A673 (cell line): ENCODE measurements around the gene CACNB1. TPM values are rescaled to one million over a fixed set of nuclear protein-coding genes. Genes with fewer than 3 reads are reported as not detected.

Experiments
- BruUV-seq: library from RNA; stranded (reverse); fragments of 400-500 nt; replicated peaks from 2 replicates; lab custom pipeline; 2021; lab: Mats Ljungman, UMichigan
- CTCF ChIA-PET: fragments of 300-600 bp; sonication (Branson Sonifier 250); formaldehyde crosslinking; loops from one replicate; lab custom pipeline; 2022; ENCODE audit warnings: antibody characterized with exemption; lab: Charles Lee
- POLR2A ChIA-PET: fragments of 300-600 bp; sonication (Branson Sonifier 250); formaldehyde crosslinking; loops from one replicate; lab custom pipeline; 2022; ENCODE audit warnings: antibody characterized with exemption; ENCODE audit not compliant: low non-redundant PET; lab: Charles Lee
- DNase-seq: peaks from one replicate; pipeline ENCODE4 v3.0.0-alpha.2; 2015; ENCODE audit warnings: low spot score
- H3K27ac ChIP-seq: fragments of 200-600 bp; sonication (generic); 2 replicates; pipeline ENCODE4 v1.5.1; 2016; ENCODE audit warnings: mixed run types, low read depth, mild to moderate bottlenecking, mixed read lengths, antibody characterized with exemption, low read length; ENCODE audit not compliant: poor library complexity, severe bottlenecking
- H3K27me3 ChIP-seq: fragments of 200-600 bp; sonication (generic); replicated peaks from 2 replicates; pipeline ENCODE4 v1.6.1; 2017; ENCODE audit warnings: mixed run types, low read depth, mild to moderate bottlenecking, mixed read lengths, antibody characterized with exemption, low read length; ENCODE audit not compliant: insufficient read depth, poor library complexity
- H3K36me3 ChIP-seq: fragments of 200-600 bp; sonication (generic); 2 replicates; pipeline ENCODE4 v1.6.1; 2016; ENCODE audit warnings: mixed run types, mild to moderate bottlenecking, mixed read lengths, antibody characterized with exemption, low read length; ENCODE audit not compliant: insufficient read depth, poor library complexity, severe bottlenecking
- H3K4me1 ChIP-seq: fragments of 200-600 bp; sonication (generic); 2 replicates; pipeline ENCODE4 v1.6.1; 2017; ENCODE audit warnings: mixed run types, mild to moderate bottlenecking, mixed read lengths, antibody characterized with exemption, low read length; ENCODE audit not compliant: insufficient read depth, poor library complexity, severe bottlenecking
- H3K4me3 ChIP-seq: fragments of 200-600 bp; sonication (generic); 2 replicates; pipeline ENCODE4 v1.5.1; 2016; ENCODE audit warnings: low read depth, mixed run types, mild to moderate bottlenecking, mixed read lengths, low read length; ENCODE audit not compliant: poor library complexity, severe bottlenecking
- H3K9me3 ChIP-seq: fragments of 200-600 bp; sonication (generic); 2 replicates; pipeline ENCODE4 v1.6.1; 2016; ENCODE audit warnings: mixed run types, low read depth, mild to moderate bottlenecking, mixed read lengths, antibody characterized with exemption, low read length; ENCODE audit not compliant: poor library complexity, severe bottlenecking
- EZH2 ChIP-seq: fragments of 200-600 bp; sonication (generic); IDR thresholded peaks from 2 replicates; pipeline ENCODE4 v1.6.1; 2017; ENCODE audit warnings: borderline replicate concordance, low read depth, mild to moderate bottlenecking, mixed read lengths, antibody characterized with exemption, low read length; ENCODE audit not compliant: poor library complexity, severe bottlenecking
- intact Hi-C: fragments of 100-400 bp; cut with micrococcal nuclease; formaldehyde crosslinking; loops from one replicate; pipeline ENCODE4 v1.10.0; 2022; ENCODE audit not compliant: unreplicated experiment
- total RNA-seq: library from RNA; stranded (reverse); gene quantifications from 2 replicates; pipeline ENCODE4 v1.2.3, GENCODE V29; 2021
- TF ChIP-seq, protein P1 (sequence below): fragments of 300-800, 200-600 bp; sonication (generic); conservative IDR thresholded peaks from 2 replicates; pipeline ENCODE4 v1.5.1; 2017; ENCODE audit warnings: low read depth, mild to moderate bottlenecking, antibody characterized with exemption, low read length, moderate library complexity, mixed read lengths

The CACNB1 gene
- total RNA-seq, 1 experiment from 2014 or later = 8.0 TPM

GRCh38 chr17:39210093-39210434 lies 12.6 kb upstream of the CACNB1 start:
- no peak for TF ChIP-seq EZH2
- TF ChIP-seq, protein P1, sequence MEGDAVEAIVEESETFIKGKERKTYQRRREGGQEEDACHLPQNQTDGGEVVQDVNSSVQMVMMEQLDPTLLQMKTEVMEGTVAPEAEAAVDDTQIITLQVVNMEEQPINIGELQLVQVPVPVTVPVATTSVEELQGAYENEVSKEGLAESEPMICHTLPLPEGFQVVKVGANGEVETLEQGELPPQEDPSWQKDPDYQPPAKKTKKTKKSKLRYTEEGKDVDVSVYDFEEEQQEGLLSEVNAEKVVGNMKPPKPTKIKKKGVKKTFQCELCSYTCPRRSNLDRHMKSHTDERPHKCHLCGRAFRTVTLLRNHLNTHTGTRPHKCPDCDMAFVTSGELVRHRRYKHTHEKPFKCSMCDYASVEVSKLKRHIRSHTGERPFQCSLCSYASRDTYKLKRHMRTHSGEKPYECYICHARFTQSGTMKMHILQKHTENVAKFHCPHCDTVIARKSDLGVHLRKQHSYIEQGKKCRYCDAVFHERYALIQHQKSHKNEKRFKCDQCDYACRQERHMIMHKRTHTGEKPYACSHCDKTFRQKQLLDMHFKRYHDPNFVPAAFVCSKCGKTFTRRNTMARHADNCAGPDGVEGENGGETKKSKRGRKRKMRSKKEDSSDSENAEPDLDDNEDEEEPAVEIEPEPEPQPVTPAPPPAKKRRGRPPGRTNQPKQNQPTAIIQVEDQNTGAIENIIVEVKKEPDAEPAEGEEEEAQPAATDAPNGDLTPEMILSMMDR = no peak

DNA sequence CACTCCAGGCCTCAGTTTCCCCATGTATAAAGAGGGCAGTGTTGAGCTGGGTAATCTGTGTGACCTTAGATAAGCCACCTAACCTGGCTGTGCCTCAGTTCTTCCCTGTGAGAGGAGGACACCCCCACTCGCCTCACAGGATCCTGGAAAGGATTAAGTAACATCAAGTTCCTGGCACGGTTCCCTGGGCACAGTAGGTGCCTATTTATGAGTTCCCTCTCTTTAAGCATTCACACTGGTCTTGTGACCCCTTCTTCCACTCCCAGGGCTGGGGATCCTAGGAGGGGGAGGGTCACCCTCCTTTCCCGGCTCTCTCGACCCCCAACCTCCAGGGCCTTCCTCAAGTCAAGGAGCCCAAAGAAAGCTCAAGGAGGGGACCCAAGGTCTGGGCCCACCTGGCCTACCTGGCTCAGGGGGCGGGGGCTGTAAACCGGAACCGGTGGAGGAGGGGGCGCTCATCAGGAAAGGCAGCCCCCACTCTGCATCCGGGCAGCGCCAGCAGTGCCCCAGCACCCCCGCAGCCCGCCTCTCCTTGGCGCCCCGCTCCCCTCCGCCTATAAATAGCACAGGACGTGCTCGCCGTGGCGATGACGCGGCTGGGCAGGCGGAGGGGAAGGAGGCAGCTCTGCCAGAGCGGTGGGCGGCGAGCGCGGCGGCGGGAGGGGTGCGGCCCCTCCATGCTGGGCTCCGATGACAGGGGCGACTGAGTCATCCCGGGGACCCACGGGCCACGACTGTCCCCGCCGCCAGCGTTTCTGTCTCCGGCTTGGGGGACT lies 12.0 kb upstream of the CACNB1 start:
- H3K27me3 ChIP-seq = no peaks in the 10 kb centered on the region
- H3K4me3 ChIP-seq = peak overlapping the region; percentile 32
- BruUV-seq = no TSS peak
- TF ChIP-seq, protein P1 = no peak
- TF ChIP-seq EZH2 = no peak
- peak; percentile 71 for DNase-seq
- no peaks in the 10 kb centered on the region for H3K36me3 ChIP-seq
- H3K27ac ChIP-seq = peak overlapping the region; percentile 82
- intact Hi-C loops = no loop called here
- peaks cover 22% of the 10 kb centered on the region for H3K4me1 ChIP-seq
- ChIA-PET CTCF (interaction anchor here (1.0 to 3.7 kb wide), 4 partner anchors 23 to 36 kb away, joined by 3 to 40 read pairs (median 4); no protein-coding TSS in a partner anchor), POLR2A (interaction anchor here (0.7 to 1.1 kb wide), 2 partner anchors 10 to 458 kb away, joined by 3 to 6 read pairs; partner anchors contain the start of gene RPL19)
- no peaks in the 10 kb centered on the region for H3K9me3 ChIP-seq

More at GRCh38 chr17:39210093-39210434, 12.6 kb upstream of the CACNB1 start:
- no peaks in the 10 kb centered on the region for H3K36me3 ChIP-seq
- DNase-seq = no peak
- H3K27me3 ChIP-seq = no peaks in the 10 kb centered on the region
- peak overlapping the region; percentile 82 for H3K27ac ChIP-seq
- H3K4me1 ChIP-seq = peaks cover 22% of the 10 kb centered on the region
- BruUV-seq = no TSS peak
- H3K4me3 ChIP-seq = peak overlapping the region; percentile 32
- ChIA-PET POLR2A (interaction anchor here (1.1 kb wide), 1 partner anchor 10 kb away, joined by 6 read pairs; the partner anchor contains the start of gene RPL19), CTCF (no interaction called here)
- intact Hi-C loops = no loop called here
- H3K9me3 ChIP-seq = no peaks in the 10 kb centered on the region

DNA sequence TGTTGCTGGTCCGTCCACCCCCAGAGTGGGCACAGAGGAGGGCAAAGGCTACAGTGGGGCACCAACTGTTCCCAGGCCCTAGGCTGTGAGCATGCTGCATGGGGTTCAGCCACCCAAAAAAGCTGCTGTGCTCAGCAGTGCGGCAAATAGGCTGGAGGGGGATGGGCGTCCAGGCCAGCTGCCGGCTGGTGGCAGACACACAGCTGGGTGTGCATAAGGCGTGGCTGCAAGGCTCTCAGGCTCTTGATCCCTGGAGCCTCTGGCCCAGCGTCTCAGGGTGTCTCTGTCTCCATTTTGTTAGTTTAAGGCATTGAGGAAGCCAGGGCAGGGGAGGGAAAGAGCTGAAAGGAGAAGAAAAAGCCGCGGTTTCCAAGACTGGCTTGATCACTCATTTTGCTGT lies 11.4 kb upstream of the CACNB1 start:
- ChIA-PET POLR2A (interaction anchor here (0.6 to 1.1 kb wide), 3 partner anchors 9 to 459 kb away, joined by 3 to 6 read pairs (median 4); partner anchors contain the start of gene RPL19), CTCF (interaction anchor here (1.0 to 3.7 kb wide), 4 partner anchors 24 to 36 kb away, joined by 3 to 40 read pairs (median 4); no protein-coding TSS in a partner anchor)
- intact Hi-C loops = no loop called here
- TF ChIP-seq, protein P1 = no peak
- no peak for TF ChIP-seq EZH2
- Histone ChIP-seq H3K36me3 (peaks cover 6% of the 10 kb centered on the region), H3K4me1 (peaks cover 22% of the 10 kb centered on the region), H3K27me3 (no peaks in the 10 kb centered on the region), H3K27ac (peak overlapping the region; percentile 82), H3K9me3 (no peaks in the 10 kb centered on the region), H3K4me3 (no peak overlapping the region)
- DNase-seq = peak; percentile 65
- no TSS peak for BruUV-seq
